Glutamatergic neuron (in vitro differentiated cells): ENCODE results near the gene GPC2. TPM values are rescaled to one million over a fixed set of nuclear protein-coding genes. Genes with fewer than 3 reads are reported as not detected.
A peak's percentile ranks its signal among the peaks of the same experiment; 100 is the strongest.

Experiments used
- DNase-seq: peaks from one replicate; pipeline ENCODE4 v3.0.0; 2022
- H3K27ac Mint-ChIP-seq: one replicate; pipeline ENCODE4 v1.8.0; 2020; ENCODE audit warnings: mild to moderate bottlenecking, mixed read lengths, inconsistent platforms; ENCODE audit not compliant: unreplicated experiment
- H3K27me3 Mint-ChIP-seq: one replicate; pipeline ENCODE4 v1.8.0; 2020; ENCODE audit warnings: mild to moderate bottlenecking, moderate library complexity, mixed read lengths, inconsistent platforms; ENCODE audit not compliant: unreplicated experiment
- H3K36me3 Mint-ChIP-seq: one replicate; pipeline ENCODE4 v1.8.0; 2020; ENCODE audit warnings: mild to moderate bottlenecking, mixed read lengths, inconsistent platforms; ENCODE audit not compliant: unreplicated experiment
- H3K4me1 Mint-ChIP-seq: one replicate; pipeline ENCODE4 v1.8.0; 2020; ENCODE audit warnings: mild to moderate bottlenecking, low read depth, mixed read lengths, inconsistent platforms; ENCODE audit not compliant: unreplicated experiment
- H3K4me3 Mint-ChIP-seq: one replicate; pipeline ENCODE4 v1.8.0; 2020; ENCODE audit warnings: mild to moderate bottlenecking, mixed read lengths, inconsistent platforms; ENCODE audit not compliant: unreplicated experiment
- H3K9me3 Mint-ChIP-seq: one replicate; pipeline ENCODE4 v1.8.0; 2020; ENCODE audit warnings: mild to moderate bottlenecking, moderate library complexity, mixed read lengths, inconsistent platforms; ENCODE audit not compliant: unreplicated experiment
- CTCF ChIP-seq: fragments of 200-600 bp; sonication (generic); IDR thresholded peaks from one replicate; pipeline ENCODE4 v1.5.0; 2021; ENCODE audit not compliant: partially characterized antibody, unreplicated experiment
- total RNA-seq: library from RNA; stranded (reverse); fragmentation: NEBNext Ultra II Directional; extraction: Animal tissue kit (Norgen Biotek cat#: 25700); gene quantifications from one replicate; pipeline ENCODE4 v1.2.1, GENCODE V29; 2021; ENCODE audit not compliant: unreplicated experiment

Gene GPC2
- total RNA-seq, 1 donor from 2014 or later = 530 TPM

GRCh38 chr7:100124301-100125230 is 52.6 kb downstream of the GPC2 start:
- Mint-ChIP-seq H3K4me1 (peaks cover 4% of the 10 kb centered on the region), H3K9me3 (peaks cover 8% of the 10 kb centered on the region), H3K27ac (no peak overlapping the region), H3K4me3 (no peak overlapping the region), H3K36me3 (no peaks in the 10 kb centered on the region), H3K27me3 (peaks cover 10% of the 10 kb centered on the region)
- TF ChIP-seq CTCF = no peak
- DNase-seq = no peak

GRCh38 chr7:100122568-100122967 is 54.6 kb downstream of the GPC2 start:
- no peak for DNase-seq
- Mint-ChIP-seq H3K27ac (no peak overlapping the region), H3K4me3 (no peak overlapping the region), H3K36me3 (no peaks in the 10 kb centered on the region), H3K9me3 (peaks cover 13% of the 10 kb centered on the region), H3K27me3 (peaks cover 9% of the 10 kb centered on the region), H3K4me1 (peaks cover 6% of the 10 kb centered on the region)
- TF ChIP-seq CTCF = no peak

GRCh38 chr7:100122067-100122466 is 55.1 kb downstream of the GPC2 start:
- TF ChIP-seq CTCF = no peak
- Mint-ChIP-seq H3K4me1 (peaks cover 6% of the 10 kb centered on the region), H3K27me3 (peaks cover 9% of the 10 kb centered on the region), H3K27ac (no peak overlapping the region), H3K4me3 (no peak overlapping the region), H3K36me3 (no peaks in the 10 kb centered on the region), H3K9me3 (peaks cover 13% of the 10 kb centered on the region)
- no peak for DNase-seq

GRCh38 chr7:100120733-100121036 is 56.5 kb downstream of the GPC2 start:
- peaks cover 6% of the 10 kb centered on the region for H3K4me1 Mint-ChIP-seq
- peak overlapping the region; percentile 99 for H3K4me3 Mint-ChIP-seq
- peaks cover 3% of the 10 kb centered on the region for H3K27me3 Mint-ChIP-seq
- peak overlapping the region; percentile 1 for H3K27ac Mint-ChIP-seq
- peaks cover 13% of the 10 kb centered on the region for H3K9me3 Mint-ChIP-seq
- no peak for DNase-seq
- TF ChIP-seq CTCF = no peak
- H3K36me3 Mint-ChIP-seq = no peaks in the 10 kb centered on the region
